K562 (cell line): Measurements from ENCODE around the gene PHKA1. TPM values are rescaled to one million over a fixed set of nuclear protein-coding genes. Genes with fewer than 3 reads are reported as not detected.
"Not testable (repeated sequence)": the region's sequence is repeated elsewhere in the genome, so short reads cannot be mapped to it uniquely, and the experiment has no call there.

Experiments used
- ARID1B ChIP-seq: fragments of 450-650 bp; IDR thresholded peaks from 2 replicates; pipeline ENCODE4 v1.6.1; 2016; ENCODE audit warnings: antibody characterized with exemption, mild to moderate bottlenecking, inconsistent platforms
- BHLHE40 ChIP-seq: IDR thresholded peaks from 2 replicates; pipeline ENCODE4 v1.6.1; 2011; ENCODE audit warnings: low read length, improper control_type of control experiment
- CBFA2T3 ChIP-seq: fragments of 450-650 bp; IDR thresholded peaks from 2 replicates; pipeline ENCODE4 v1.6.1; 2017
- CREM ChIP-seq: IDR thresholded peaks from 2 replicates; pipeline ENCODE4 v1.6.1; 2014; ENCODE audit warnings: antibody characterized with exemption, low read depth
- EGR1 ChIP-seq: fragments of 450-650 bp; conservative IDR thresholded peaks from 2 replicates; pipeline ENCODE4 v1.6.1; 2017; ENCODE audit warnings: mild to moderate bottlenecking
- EP400 ChIP-seq: fragments of 450-650 bp; IDR thresholded peaks from 2 replicates; pipeline ENCODE4 v1.6.1; 2017; ENCODE audit warnings: antibody characterized with exemption, mild to moderate bottlenecking, moderate library complexity
- HDAC1 ChIP-seq, 2 experiments: fragments of 450-650 bp; IDR thresholded peaks; 2 replicates each; pipeline ENCODE4 v1.6.1; 2016 to 2017; ENCODE audit warnings: inconsistent platforms in 1 of 2, mild to moderate bottlenecking in 1 of 2, moderate library complexity in 1 of 2
- NCOA1 ChIP-seq: fragments of 450-650 bp; IDR thresholded peaks from 2 replicates; pipeline ENCODE4 v1.6.1; 2016; ENCODE audit warnings: low read depth
- NONO ChIP-seq, 2 experiments: fragments of 200-400 bp in 1 of 2; fragments of 450-650 bp in 1 of 2; formaldehyde crosslinking in 1 of 2; IDR thresholded peaks; 2 replicates each; pipeline ENCODE4 v1.6.1; 2017; ENCODE audit warnings: low read depth in 2 of 2, mild to moderate bottlenecking in 2 of 2, moderate library complexity in 2 of 2, low read length in 1 of 2
- NR2C2 ChIP-seq, 2 experiments: fragments of 200-800 bp in 1 of 2; sonication (Bioruptor generic) in 1 of 2; sonication (generic) in 1 of 2; formaldehyde crosslinking in 1 of 2; IDR thresholded peaks; 2 replicates each; pipeline versions ENCODE4 v1.6.1 to v1.8.0; 2016 to 2022; ENCODE audit warnings: mild to moderate bottlenecking in 1 of 2, missing compliant biosample characterization in 1 of 2, missing genetic modification characterization in 1 of 2, missing genetic modification reagents in 1 of 2
- NRF1 ChIP-seq, 2 experiments: fragments of 450-650 bp; IDR thresholded peaks in 1 of 2; conservative IDR thresholded peaks in 1 of 2; 2 replicates each; pipeline ENCODE4 v1.6.1; 2014; ENCODE audit warnings: mild to moderate bottlenecking in 2 of 2
- POLR2G ChIP-seq: fragments of 200-400 bp; formaldehyde crosslinking; IDR thresholded peaks from 2 replicates; pipeline ENCODE4 v1.6.1; 2017; ENCODE audit warnings: low read depth, mild to moderate bottlenecking, antibody characterized with exemption, low read length, moderate library complexity
- TAF1 ChIP-seq: IDR thresholded peaks from 2 replicates; pipeline ENCODE4 v1.6.1; 2011; ENCODE audit warnings: mild to moderate bottlenecking, low read length, moderate library complexity; ENCODE audit not compliant: insufficient read depth, control insufficient read depth, severe bottlenecking; ENCODE audit errors: extremely low read depth
- TBP ChIP-seq: optimal IDR thresholded peaks from 2 replicates; pipeline ENCODE3; 2011; ENCODE audit warnings: low read depth, low read length, improper control_type of control experiment
- ZFX ChIP-seq: sonication (generic); formaldehyde crosslinking; IDR thresholded peaks from 2 replicates; pipeline ENCODE4 v1.8.0; 2022; ENCODE audit warnings: mild to moderate bottlenecking, missing genetic modification reagents, moderate library complexity
- polyA plus RNA-seq, 8 experiments: library from polyadenylated mRNA; depleted of rRNA in 4 of 8; stranded (reverse) in 5 of 8; unstranded in 3 of 8; fragments of >200 nt; fragmentation: Nextera tagmentation in 2 of 8; fragmentation: Illumina TruSeq in 1 of 8; extraction: Ambion mirVana in 2 of 8; extraction: Trizol in 1 of 8; gene quantifications; 2 replicates each; pipeline versions ENCODE4 v1.2.1 to v1.2.3, GENCODE V29; 2011 to 2014; ENCODE audit warnings: inconsistent platforms in 1 of 8, missing spikeins in 1 of 8
- total RNA-seq, 7 experiments: library from RNA; depleted of rRNA in 6 of 7; stranded (reverse); fragments of >200 nt in 6 of 7; fragmentation: Illumina TruSeq in 2 of 7; extraction: Trizol in 2 of 7; gene quantifications; 2 replicates each; pipeline versions ENCODE4 v1.2.1 to v1.2.3, GENCODE V29; 2011 to 2021; ENCODE audit warnings: low replicate concordance in 1 of 7
- TF ChIP-seq, protein P1 (sequence below): fragments of 450-650 bp; IDR thresholded peaks from 2 replicates; pipeline ENCODE4 v1.6.1; 2017; ENCODE audit warnings: mild to moderate bottlenecking, moderate library complexity
- TF ChIP-seq, protein P2 (sequence below), 2 experiments: fragments of 450-650 bp; conservative IDR thresholded peaks; 2 replicates each; pipeline ENCODE4 v1.6.1; 2017; ENCODE audit warnings: mild to moderate bottlenecking in 2 of 2, moderate library complexity in 2 of 2
- TF ChIP-seq, protein P3 (sequence below): fragments of 450-650 bp; formaldehyde crosslinking; conservative IDR thresholded peaks from 2 replicates; pipeline ENCODE4 v1.4.0; 2022; ENCODE audit warnings: mild to moderate bottlenecking, missing genetic modification characterization
- TF ChIP-seq, protein P4 (sequence below): sonication (generic); formaldehyde crosslinking; IDR thresholded peaks from 2 replicates; pipeline ENCODE4 v1.9.0; 2022; ENCODE audit warnings: mild to moderate bottlenecking, missing genetic modification reagents
- TF ChIP-seq, protein P5 (sequence below), 2 experiments: IDR thresholded peaks; 2 replicates each; pipeline ENCODE4 v1.6.1; 2011; ENCODE audit warnings: borderline replicate concordance in 1 of 2, control low read depth in 1 of 2, low read depth in 1 of 2, low read length in 1 of 2, mild to moderate bottlenecking in 1 of 2, mixed read lengths in 1 of 2, moderate library complexity in 1 of 2; ENCODE audit not compliant: insufficient read depth in 1 of 2, insufficient read length in 1 of 2, poor library complexity in 1 of 2, severe bottlenecking in 1 of 2; ENCODE audit errors: extremely low read depth in 1 of 2

Gene PHKA1
- total and polyA plus RNA-seq, 9 of the 15 experiments (the other 6 are each of a cell fraction or from before 2014, with no cell fraction given): 2.4 to 9.6 (median 5.8) TPM

DNA sequence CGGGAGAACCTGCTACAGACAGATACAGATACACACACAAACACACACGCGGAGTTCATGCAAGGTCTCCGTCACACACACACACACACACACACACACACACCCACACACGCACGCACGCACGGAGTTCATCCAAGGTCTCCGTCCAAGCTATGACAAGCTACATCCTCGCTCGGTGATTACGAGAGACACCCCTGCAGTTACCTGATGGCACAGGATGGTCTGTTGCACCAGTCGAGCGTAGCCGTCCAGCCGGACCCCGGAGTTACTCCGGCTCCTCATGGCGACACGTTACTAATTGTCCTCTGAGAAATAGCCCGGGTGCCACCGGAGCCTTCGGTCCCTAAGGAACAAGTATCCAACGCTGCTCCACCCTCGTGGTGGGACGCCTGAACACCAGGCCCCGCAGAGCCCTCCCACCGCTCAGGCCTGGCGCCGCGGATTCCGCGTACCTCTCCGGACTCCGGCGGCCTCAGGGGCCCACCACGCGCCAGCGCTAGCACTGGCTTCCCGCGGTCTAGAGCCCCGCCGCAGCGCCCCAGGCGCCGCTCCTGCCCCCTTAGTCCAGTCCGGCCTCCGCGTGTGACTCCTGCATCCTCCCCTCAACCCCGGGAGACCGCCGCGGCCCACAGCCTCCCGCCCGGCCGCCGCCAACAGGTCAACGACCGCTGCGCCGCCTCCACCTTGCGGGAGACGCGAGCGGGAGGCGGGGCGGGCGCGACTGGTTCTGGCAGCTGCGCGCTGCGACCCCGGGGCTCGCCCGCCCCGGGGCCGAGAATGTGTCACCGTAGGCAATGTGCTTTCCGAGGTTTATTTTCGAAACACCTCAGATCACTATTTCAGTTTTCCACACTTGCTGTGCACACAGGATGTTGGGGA lies at the start of gene PHKA1 (continued):
- TF ChIP-seq, protein P1, sequence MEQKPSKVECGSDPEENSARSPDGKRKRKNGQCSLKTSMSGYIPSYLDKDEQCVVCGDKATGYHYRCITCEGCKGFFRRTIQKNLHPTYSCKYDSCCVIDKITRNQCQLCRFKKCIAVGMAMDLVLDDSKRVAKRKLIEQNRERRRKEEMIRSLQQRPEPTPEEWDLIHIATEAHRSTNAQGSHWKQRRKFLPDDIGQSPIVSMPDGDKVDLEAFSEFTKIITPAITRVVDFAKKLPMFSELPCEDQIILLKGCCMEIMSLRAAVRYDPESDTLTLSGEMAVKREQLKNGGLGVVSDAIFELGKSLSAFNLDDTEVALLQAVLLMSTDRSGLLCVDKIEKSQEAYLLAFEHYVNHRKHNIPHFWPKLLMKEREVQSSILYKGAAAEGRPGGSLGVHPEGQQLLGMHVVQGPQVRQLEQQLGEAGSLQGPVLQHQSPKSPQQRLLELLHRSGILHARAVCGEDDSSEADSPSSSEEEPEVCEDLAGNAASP: peak; percentile 93
- TF ChIP-seq ARID1B: peak; percentile 37
- not testable (repeated sequence) for TF ChIP-seq NR2C2 (CRISPR knock-in tag; IDR thresholded peaks at IDR 0.05)
- TF ChIP-seq NR2C2 (tag; IDR thresholded peaks at IDR 0.05): peak; percentile 52
- TF ChIP-seq ZFX: peak; percentile 86
- TF ChIP-seq POLR2G: peak; percentile 87
- TF ChIP-seq HDAC1 (IDR thresholded peaks at IDR 0.05): 0 out of 4 replicates have a peak, but pooled peaks of 1 of the 2 experiments have one; percentile 19
- TF ChIP-seq, protein P2, sequence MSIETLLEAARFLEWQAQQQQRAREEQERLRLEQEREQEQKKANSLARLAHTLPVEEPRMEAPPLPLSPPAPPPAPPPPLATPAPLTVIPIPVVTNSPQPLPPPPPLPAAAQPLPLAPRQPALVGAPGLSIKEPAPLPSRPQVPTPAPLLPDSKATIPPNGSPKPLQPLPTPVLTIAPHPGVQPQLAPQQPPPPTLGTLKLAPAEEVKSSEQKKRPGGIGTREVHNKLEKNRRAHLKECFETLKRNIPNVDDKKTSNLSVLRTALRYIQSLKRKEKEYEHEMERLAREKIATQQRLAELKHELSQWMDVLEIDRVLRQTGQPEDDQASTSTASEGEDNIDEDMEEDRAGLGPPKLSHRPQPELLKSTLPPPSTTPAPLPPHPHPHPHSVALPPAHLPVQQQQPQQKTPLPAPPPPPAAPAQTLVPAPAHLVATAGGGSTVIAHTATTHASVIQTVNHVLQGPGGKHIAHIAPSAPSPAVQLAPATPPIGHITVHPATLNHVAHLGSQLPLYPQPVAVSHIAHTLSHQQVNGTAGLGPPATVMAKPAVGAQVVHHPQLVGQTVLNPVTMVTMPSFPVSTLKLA (conservative IDR thresholded peaks at IDR 0.05): peak in 1 of 2 experiments; percentile 57; a peak in 1 of 4 replicates
- TF ChIP-seq TBP: peak; percentile 12
- TF ChIP-seq BHLHE40: peak; percentile 32; the same call in 1 of the 2 replicates
- peak; percentile 63 for TF ChIP-seq EP400
- TF ChIP-seq, protein P3, sequence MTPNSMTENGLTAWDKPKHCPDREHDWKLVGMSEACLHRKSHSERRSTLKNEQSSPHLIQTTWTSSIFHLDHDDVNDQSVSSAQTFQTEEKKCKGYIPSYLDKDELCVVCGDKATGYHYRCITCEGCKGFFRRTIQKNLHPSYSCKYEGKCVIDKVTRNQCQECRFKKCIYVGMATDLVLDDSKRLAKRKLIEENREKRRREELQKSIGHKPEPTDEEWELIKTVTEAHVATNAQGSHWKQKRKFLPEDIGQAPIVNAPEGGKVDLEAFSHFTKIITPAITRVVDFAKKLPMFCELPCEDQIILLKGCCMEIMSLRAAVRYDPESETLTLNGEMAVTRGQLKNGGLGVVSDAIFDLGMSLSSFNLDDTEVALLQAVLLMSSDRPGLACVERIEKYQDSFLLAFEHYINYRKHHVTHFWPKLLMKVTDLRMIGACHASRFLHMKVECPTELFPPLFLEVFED: 0 out of 2 replicates have a peak, but pooled peaks have one; percentile 70
- TF ChIP-seq, protein P4, sequence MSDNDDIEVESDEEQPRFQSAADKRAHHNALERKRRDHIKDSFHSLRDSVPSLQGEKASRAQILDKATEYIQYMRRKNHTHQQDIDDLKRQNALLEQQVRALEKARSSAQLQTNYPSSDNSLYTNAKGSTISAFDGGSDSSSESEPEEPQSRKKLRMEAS (CRISPR knock-in tag): peak; percentile 46; the same call in 1 of the 2 replicates
- TF ChIP-seq EGR1: peak; percentile 84
- peak; percentile 75 for TF ChIP-seq NCOA1
- TF ChIP-seq NONO (IDR thresholded peaks at IDR 0.05; ENCODE audit: low read depth in 2 of 2, low read length in 1 of 2): 0 out of 4 replicates have a peak, but pooled peaks of 1 of the 2 experiments have one; percentile 23
- peak; percentile 75 to 81 for TF ChIP-seq NRF1 (conservative IDR thresholded peaks at IDR 0.05 in 1 of 2, IDR thresholded peaks at IDR 0.05 in 1 of 2)
- TF ChIP-seq TAF1: peak; percentile 32
- peak; percentile 17; the same call in 1 of the 2 replicates for TF ChIP-seq CBFA2T3
- peak; percentile 63 for TF ChIP-seq CREM
- TF ChIP-seq, protein P5, sequence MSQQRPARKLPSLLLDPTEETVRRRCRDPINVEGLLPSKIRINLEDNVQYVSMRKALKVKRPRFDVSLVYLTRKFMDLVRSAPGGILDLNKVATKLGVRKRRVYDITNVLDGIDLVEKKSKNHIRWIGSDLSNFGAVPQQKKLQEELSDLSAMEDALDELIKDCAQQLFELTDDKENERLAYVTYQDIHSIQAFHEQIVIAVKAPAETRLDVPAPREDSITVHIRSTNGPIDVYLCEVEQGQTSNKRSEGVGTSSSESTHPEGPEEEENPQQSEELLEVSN (IDR thresholded peaks at IDR 0.05; ENCODE audit: borderline replicate concordance in 1 of 2, extremely low read depth in 1 of 2, insufficient read depth in 1 of 2, insufficient read length in 1 of 2, low read depth in 1 of 2, low read length in 1 of 2, poor library complexity in 1 of 2, severe bottlenecking in 1 of 2): peak in 1 of 2 experiments; percentile 50
